Inflammatory macrophage treated with lipopolysaccharide for 4 hours (primary cell): ENCODE results near the gene C20orf144.
"Not testable (repeated sequence)": the region's sequence is repeated elsewhere in the genome, so short reads cannot be mapped to it uniquely, and the experiment has no call there.

Experiments used
- DNase-seq: peaks from one replicate; pipeline ENCODE4 v3.0.0-alpha.2; 2020

C20orf144 gene

GRCh38 chr20:33697129-33697528 is 35.0 kb downstream of the C20orf144 start:
- DNase-seq: no peak

- not testable (repeated sequence) for DNase-seq
Observed at GRCh38 chr20:33698966-33699365, 36.8 kb downstream of the C20orf144 start.

GRCh38 chr20:33700696-33701441 is 38.7 kb downstream of the C20orf144 start:
- DNase-seq: not testable (repeated sequence)

GRCh38 chr20:33701629-33702450 is 39.7 kb downstream of the C20orf144 start:
- DNase-seq: no peak

- no peak for DNase-seq
Observed at GRCh38 chr20:33702861-33703260, 40.7 kb downstream of the C20orf144 start.

GRCh38 chr20:33703498-33704137 is 41.5 kb downstream of the C20orf144 start:
- DNase-seq: no peak

- DNase-seq: no peak
Observed at GRCh38 chr20:33704197-33704924, 42.2 kb downstream of the C20orf144 start.

GRCh38 chr20:33707668-33708067 is 45.5 kb downstream of the C20orf144 start:
- DNase-seq: no peak

GRCh38 chr20:33709398-33709797 is 47.3 kb downstream of the C20orf144 start:
- DNase-seq: no peak

- DNase-seq: no peak
Observed at GRCh38 chr20:33709905-33710541, 47.9 kb downstream of the C20orf144 start.

- no peak for DNase-seq
Observed at GRCh38 chr20:33710681-33711445, 48.7 kb downstream of the C20orf144 start.

GRCh38 chr20:33711446-33711738 is 49.3 kb downstream of the C20orf144 start:
- no peak for DNase-seq
